B cell (primary cell): ENCODE measurements around the gene FRMD4B. TPM values are rescaled to one million over a fixed set of nuclear protein-coding genes. Genes with fewer than 3 reads are reported as not detected.

Experiments used
- ATAC-seq: fragments of 200-7000 bp; cut with Tn5 transposase; one replicate; pipeline ENCODE4 v1.10.0; 2021; ENCODE audit warnings: low read depth, mild to moderate bottlenecking, moderate number of reproducible peaks, moderate library complexity
- CTCF ChIA-PET: fragments of 350-600 bp; sonication (Branson Sonifier 250); formaldehyde crosslinking; loops from one replicate; lab custom pipeline; 2021; ENCODE audit warnings: antibody characterized with exemption, inconsistent platforms; lab: Charles Lee
- POLR2A ChIA-PET: fragments of 350-600 bp; sonication (Branson Sonifier 250); formaldehyde crosslinking; loops from one replicate; lab custom pipeline; 2021; ENCODE audit warnings: antibody characterized with exemption; lab: Charles Lee
- DNase-seq: peaks from one replicate; pipeline ENCODE4 v3.0.0; 2013
- H2AFZ ChIP-seq: 2 replicates; pipeline ENCODE4 v1.6.1; 2012; ENCODE audit warnings: mild to moderate bottlenecking, low read depth, low read length; ENCODE audit not compliant: insufficient read depth, poor library complexity, severe bottlenecking
- H3K27ac ChIP-seq, 2 donors: 1 replicate in 1 of 2; 2 replicates in 1 of 2; pipeline ENCODE4 v1.5.1; 2012 to 2013; ENCODE audit warnings: low read length in 2 of 2, mild to moderate bottlenecking in 2 of 2, moderate library complexity in 1 of 2
- H3K27me3 ChIP-seq, 4 experiments: fragments of 200-600 bp in 1 of 4; sonication (generic) in 1 of 4; replicated peaks in 1 of 4; 1 replicate in 2 of 4; 2 replicates in 2 of 4; pipeline versions ENCODE4 v1.6.1 to v1.7.0; 2013 to 2016; ENCODE audit warnings: low read length in 3 of 4, mild to moderate bottlenecking in 2 of 4, mixed read lengths in 1 of 4, moderate library complexity in 1 of 4; ENCODE audit not compliant: insufficient read depth in 4 of 4, control insufficient read depth in 3 of 4; ENCODE audit errors: control extremely low read depth in 1 of 4
- H3K36me3 ChIP-seq, 2 experiments: replicated peaks in 1 of 2; 1 replicate in 1 of 2; 2 replicates in 1 of 2; pipeline versions ENCODE4 v1.6.1 to v1.7.1; 2013; ENCODE audit warnings: low read length in 1 of 2; ENCODE audit not compliant: insufficient read depth in 2 of 2, control insufficient read depth in 1 of 2; ENCODE audit errors: control extremely low read depth in 1 of 2, extremely low read depth in 1 of 2
- H3K4me1 ChIP-seq, 2 donors: fragments of 200-600 bp in 1 of 2; sonication (generic) in 1 of 2; 1 replicate in 1 of 2; 2 replicates in 1 of 2; pipeline versions ENCODE4 v1.5.1 to v1.6.1; 2013 to 2017; ENCODE audit warnings: low read length in 2 of 2; ENCODE audit not compliant: control insufficient read depth in 2 of 2, insufficient read depth in 2 of 2
- H3K4me2 ChIP-seq: replicated peaks from 2 replicates; pipeline ENCODE3; 2012; ENCODE audit warnings: mild to moderate bottlenecking, low read depth, low read length; ENCODE audit not compliant: poor library complexity, severe bottlenecking
- H3K4me3 ChIP-seq, 5 experiments: fragments of 200-600 bp in 1 of 5; sonication (generic) in 1 of 5; 1 replicate in 3 of 5; 2 replicates in 2 of 5; pipeline versions ENCODE4 v1.5.1 to v1.7.0; 2011 to 2016; ENCODE audit warnings: low read length in 4 of 5, mild to moderate bottlenecking in 4 of 5, low read depth in 2 of 5, control low read depth in 1 of 5, moderate library complexity in 1 of 5; ENCODE audit not compliant: insufficient read depth in 1 of 5; ENCODE audit errors: control extremely low read depth in 1 of 5, extremely low read depth in 1 of 5
- H3K79me2 ChIP-seq: fragments of 200-600 bp; sonication (generic); one replicate; pipeline ENCODE4 v1.6.0; 2016; ENCODE audit warnings: low read length; ENCODE audit not compliant: control insufficient read depth, insufficient read depth
- H3K9ac ChIP-seq: fragments of 200-600 bp; sonication (generic); 2 replicates; pipeline ENCODE4 v1.6.1; 2017; ENCODE audit warnings: mild to moderate bottlenecking, low read length, moderate library complexity
- H3K9me3 ChIP-seq, 3 donors: one replicate each; pipeline versions ENCODE4 v1.6.1 to v1.7.1; 2013; ENCODE audit warnings: low read length in 2 of 3; ENCODE audit not compliant: control insufficient read depth in 2 of 3, insufficient read depth in 1 of 3; ENCODE audit errors: control extremely low read depth in 1 of 3
- H4K20me1 ChIP-seq: 2 replicates; pipeline ENCODE4 v1.6.0; 2012; ENCODE audit warnings: mild to moderate bottlenecking, low read length; ENCODE audit not compliant: insufficient read depth, control insufficient read depth, poor library complexity, severe bottlenecking
- H3K27ac Mint-ChIP-seq: one replicate; pipeline ENCODE4 v1.8.0; 2021; ENCODE audit warnings: mixed read lengths
- H3K27me3 Mint-ChIP-seq: one replicate; pipeline ENCODE4 v1.8.0; 2021; ENCODE audit warnings: mixed read lengths
- H3K4me1 Mint-ChIP-seq: one replicate; pipeline ENCODE4 v1.8.0; 2021; ENCODE audit warnings: mixed read lengths
- H3K4me3 Mint-ChIP-seq: one replicate; pipeline ENCODE4 v1.8.0; 2021; ENCODE audit warnings: mixed read lengths
- H3K9me3 Mint-ChIP-seq: one replicate; pipeline ENCODE4 v1.8.0; 2022; ENCODE audit warnings: mixed read lengths; ENCODE audit not compliant: insufficient read depth
- EZH2 ChIP-seq: IDR thresholded peaks from 2 replicates; pipeline ENCODE4 v1.6.1; 2012; ENCODE audit warnings: borderline replicate concordance, low read depth, mild to moderate bottlenecking, moderate library complexity, low read length; ENCODE audit not compliant: insufficient read depth, poor library complexity, severe bottlenecking
- WGBS: methylation state at CpG from one replicate; pipeline ENCODE4 v1.1.5; 2013; ENCODE audit warnings: missing lambda C conversion rate; ENCODE audit not compliant: insufficient coverage; 5-methylcytosine and 5-hydroxymethylcytosine counted together
- intact Hi-C: fragments of 100-400 bp; cut with micrococcal nuclease; formaldehyde crosslinking; loops from one replicate; pipeline ENCODE4 v1.10.0; 2022
- polyA plus RNA-seq: library from polyadenylated mRNA; depleted of rRNA; stranded (reverse); fragments of >200 nt; gene quantifications from 2 replicates; pipeline ENCODE4 v1.2.3, GENCODE V29; 2012
- total RNA-seq, 2 donors: library from RNA; stranded (reverse); fragments of 120-200 nt in 1 of 2; gene quantifications; 1 replicate in 1 of 2; 2 replicates in 1 of 2; pipeline versions ENCODE4 v1.2.3 to v1.2.4, GENCODE V29; 2013 to 2022
- TF ChIP-seq, protein P1 (sequence below): fragments of 200-600 bp; IDR thresholded peaks from one replicate; pipeline ENCODE4 v1.8.0; 2022; ENCODE audit warnings: antibody characterized with exemption, mild to moderate bottlenecking

FRMD4B gene
- total and polyA plus RNA-seq, 2 donors (not counting 1 experiment from before 2014, with no cell fraction given): 0.06 to 0.20 TPM

GRCh38 chr3:69273896-69274295 is 112.0 kb downstream of the FRMD4B start:
- Histone ChIP-seq H3K9ac (no peak overlapping the region), H3K27ac (no peak overlapping the region), H3K36me3 (no peaks in the 10 kb centered on the region), H3K4me2 (no peak overlapping the region), H3K9me3 (no peaks in the 10 kb centered on the region), H3K4me1 (no peaks in the 10 kb centered on the region), H4K20me1 (no peaks in the 10 kb centered on the region), H3K79me2 (no peaks in the 10 kb centered on the region), H3K4me3 (no peak overlapping the region), H2AFZ (no peak overlapping the region), H3K27me3 (no peaks in the 10 kb centered on the region)
- DNase-seq (no peak), ATAC-seq (no peak)
- no peaks in the 10 kb centered on the region for H3K4me1 Mint-ChIP-seq
- intact Hi-C loops: no loop called here
- TF ChIP-seq, protein P1, sequence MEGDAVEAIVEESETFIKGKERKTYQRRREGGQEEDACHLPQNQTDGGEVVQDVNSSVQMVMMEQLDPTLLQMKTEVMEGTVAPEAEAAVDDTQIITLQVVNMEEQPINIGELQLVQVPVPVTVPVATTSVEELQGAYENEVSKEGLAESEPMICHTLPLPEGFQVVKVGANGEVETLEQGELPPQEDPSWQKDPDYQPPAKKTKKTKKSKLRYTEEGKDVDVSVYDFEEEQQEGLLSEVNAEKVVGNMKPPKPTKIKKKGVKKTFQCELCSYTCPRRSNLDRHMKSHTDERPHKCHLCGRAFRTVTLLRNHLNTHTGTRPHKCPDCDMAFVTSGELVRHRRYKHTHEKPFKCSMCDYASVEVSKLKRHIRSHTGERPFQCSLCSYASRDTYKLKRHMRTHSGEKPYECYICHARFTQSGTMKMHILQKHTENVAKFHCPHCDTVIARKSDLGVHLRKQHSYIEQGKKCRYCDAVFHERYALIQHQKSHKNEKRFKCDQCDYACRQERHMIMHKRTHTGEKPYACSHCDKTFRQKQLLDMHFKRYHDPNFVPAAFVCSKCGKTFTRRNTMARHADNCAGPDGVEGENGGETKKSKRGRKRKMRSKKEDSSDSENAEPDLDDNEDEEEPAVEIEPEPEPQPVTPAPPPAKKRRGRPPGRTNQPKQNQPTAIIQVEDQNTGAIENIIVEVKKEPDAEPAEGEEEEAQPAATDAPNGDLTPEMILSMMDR: no peak
- TF ChIP-seq EZH2: no peak
- POLR2A ChIA-PET: no interaction called here
- CTCF ChIA-PET: no interaction called here
- H3K4me3 Mint-ChIP-seq: no peak overlapping the region
- no peak overlapping the region for H3K27ac Mint-ChIP-seq
- no CpG with 5 or more reads among the region's 1 CpG for WGBS
- peaks cover 2% of the 10 kb centered on the region for H3K27me3 Mint-ChIP-seq
- no peaks in the 10 kb centered on the region for H3K9me3 Mint-ChIP-seq

DNA sequence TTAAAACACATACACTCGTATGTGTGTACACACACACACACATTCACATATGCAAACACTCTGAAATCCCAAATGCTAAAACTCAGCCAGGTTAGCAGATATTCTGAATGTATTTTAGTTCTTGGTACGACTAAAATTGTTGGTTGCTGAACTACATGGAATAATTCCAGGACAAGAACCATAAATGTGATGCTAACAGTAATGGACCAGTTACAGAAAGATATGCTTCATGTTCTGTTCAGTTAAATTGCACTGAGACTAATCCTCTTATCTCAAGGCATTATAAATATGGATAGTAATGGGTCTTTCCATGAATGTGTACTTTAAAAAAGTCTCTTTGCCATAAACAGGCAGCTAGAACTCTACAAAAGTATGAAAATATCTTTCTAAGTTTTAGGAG is 113.3 kb downstream of the FRMD4B start:
- DNase-seq (no peak), ATAC-seq (no peak)
- intact Hi-C loops: no loop called here
- H4K20me1 ChIP-seq: no peaks in the 10 kb centered on the region
- Mint-ChIP-seq H3K9me3 (no peaks in the 10 kb centered on the region), H3K27ac (no peak overlapping the region), H3K27me3 (no peaks in the 10 kb centered on the region), H3K4me1 (no peaks in the 10 kb centered on the region), H3K4me3 (no peak overlapping the region)
- H2AFZ ChIP-seq: no peak overlapping the region
- POLR2A ChIA-PET: no interaction called here
- H3K4me1 ChIP-seq: no peaks in the 10 kb centered on the region
- no peak overlapping the region for H3K4me3 ChIP-seq
- TF ChIP-seq, protein P1: no peak
- TF ChIP-seq EZH2: no peak
- CTCF ChIA-PET: no interaction called here
- no peak overlapping the region for H3K9ac ChIP-seq
- no peaks in the 10 kb centered on the region for H3K27me3 ChIP-seq
- WGBS: no CpG with 5 or more reads among the region's 2 CpGs
- H3K27ac ChIP-seq: no peak overlapping the region
- no peak overlapping the region for H3K4me2 ChIP-seq
- no peaks in the 10 kb centered on the region for H3K79me2 ChIP-seq
- no peaks in the 10 kb centered on the region for H3K36me3 ChIP-seq
- H3K9me3 ChIP-seq: no peaks in the 10 kb centered on the region
